ENCODE measurements around the gene DNAAF5.

The DNAAF5 gene

DNA sequence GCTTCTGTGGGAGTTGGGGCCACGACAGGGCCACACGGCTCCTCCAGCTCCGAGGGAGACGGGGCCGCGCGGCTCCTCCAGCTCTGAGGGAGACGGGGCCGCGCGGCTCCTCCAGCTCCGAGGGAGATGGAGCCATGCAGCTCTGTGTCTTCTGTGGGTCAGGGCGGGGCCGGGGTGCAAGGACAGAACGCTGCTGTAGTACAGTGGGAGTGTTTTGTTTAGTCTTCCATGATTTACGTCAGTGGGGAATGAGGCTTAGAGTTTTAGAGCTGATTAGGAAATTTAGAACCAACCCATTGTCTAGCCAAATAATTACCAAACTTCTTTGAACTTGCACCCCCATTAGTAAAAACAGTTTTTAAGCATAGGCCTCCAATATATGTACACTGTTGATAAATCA lies 33.5 kb downstream of the DNAAF5 start:
- Mint-ChIP-seq H3K27ac (no peak overlapping the region), H3K4me3 (no peak overlapping the region), H3K27me3 (no peaks in the 10 kb centered on the region), H3K4me1 (no peaks in the 10 kb centered on the region), H3K9me3 (no peaks in the 10 kb centered on the region), H3K36me3 (peaks cover 11% of the 10 kb centered on the region)

DNA sequence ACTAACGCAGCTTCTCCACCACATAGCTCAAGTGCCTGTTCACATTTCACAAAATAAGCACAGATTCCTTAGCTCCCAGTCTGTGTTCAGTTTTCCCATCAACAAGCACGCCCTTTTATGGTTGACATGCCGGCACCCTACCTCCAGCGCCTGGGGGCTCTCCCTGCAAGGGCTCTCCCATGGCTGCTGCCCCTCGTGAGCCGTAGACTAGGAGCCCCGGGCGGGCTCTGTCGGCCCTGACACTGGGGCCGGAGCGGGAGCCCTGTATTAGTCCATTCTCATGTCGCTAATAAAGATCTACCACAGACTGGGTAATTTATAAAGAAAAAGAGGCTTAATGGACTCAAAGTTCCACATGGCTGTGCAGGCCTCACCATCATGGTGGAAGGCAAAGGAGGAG lies 34.6 kb downstream of the DNAAF5 start:
- Mint-ChIP-seq H3K4me3 (no peak overlapping the region), H3K4me1 (no peaks in the 10 kb centered on the region), H3K27ac (no peak overlapping the region), H3K9me3 (no peaks in the 10 kb centered on the region), H3K36me3 (peaks cover 11% of the 10 kb centered on the region), H3K27me3 (no peaks in the 10 kb centered on the region)

DNA sequence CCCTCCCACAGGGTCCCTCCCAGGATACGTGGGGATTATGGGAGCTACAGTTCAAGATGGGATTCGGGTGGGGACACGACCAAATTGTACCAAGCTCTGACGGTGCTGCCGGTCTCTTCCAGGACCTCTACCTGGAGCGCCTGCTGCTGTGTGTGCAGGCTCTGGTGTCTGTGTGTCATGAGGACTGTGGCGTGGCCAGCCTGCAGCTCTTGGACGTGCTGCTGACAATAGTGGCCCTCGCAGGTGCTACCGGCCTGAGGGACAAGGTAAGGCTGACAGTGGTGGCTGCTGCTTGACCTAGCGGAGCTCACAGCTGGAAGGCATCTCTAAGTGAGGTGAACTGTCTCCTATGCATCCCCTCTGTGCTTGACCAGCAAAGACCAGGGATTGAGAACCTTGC lies 35.1 kb downstream of the DNAAF5 start:
- H3K27me3 Mint-ChIP-seq: no peaks in the 10 kb centered on the region

DNA sequence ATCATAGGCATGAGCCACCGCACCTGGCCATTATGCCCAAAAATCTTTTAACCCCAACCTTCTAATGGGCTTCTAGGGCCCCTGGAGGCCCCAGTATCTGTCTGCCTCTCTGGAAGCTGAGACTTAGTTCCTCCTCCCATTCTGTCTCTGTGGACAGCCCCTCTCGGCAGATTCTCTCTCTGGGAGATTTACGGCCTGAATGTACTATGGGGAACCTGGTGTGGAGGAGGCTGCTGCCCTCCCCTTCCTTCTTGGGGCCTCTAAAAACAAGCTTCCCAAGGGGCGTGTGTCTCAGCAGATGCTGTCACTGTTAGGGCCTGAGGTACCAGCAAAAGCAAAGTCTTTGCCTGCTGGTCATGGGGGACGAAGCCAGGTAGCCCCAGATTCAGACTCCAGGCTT lies 36.4 kb downstream of the DNAAF5 start:
- Mint-ChIP-seq H3K27me3 (no peaks in the 10 kb centered on the region), H3K4me3 (no peak overlapping the region), H3K36me3 (peaks cover 16% of the 10 kb centered on the region), H3K9me3 (no peaks in the 10 kb centered on the region), H3K4me1 (no peaks in the 10 kb centered on the region), H3K27ac (no peak overlapping the region)

More for the DNA sequence above, 35.1 kb downstream of the DNAAF5 start:
- H3K4me1 Mint-ChIP-seq: no peaks in the 10 kb centered on the region
- no peaks in the 10 kb centered on the region for H3K9me3 Mint-ChIP-seq
- H3K4me3 Mint-ChIP-seq: no peak overlapping the region
- H3K27ac Mint-ChIP-seq: no peak overlapping the region
- peaks cover 15% of the 10 kb centered on the region for H3K36me3 Mint-ChIP-seq

DNA sequence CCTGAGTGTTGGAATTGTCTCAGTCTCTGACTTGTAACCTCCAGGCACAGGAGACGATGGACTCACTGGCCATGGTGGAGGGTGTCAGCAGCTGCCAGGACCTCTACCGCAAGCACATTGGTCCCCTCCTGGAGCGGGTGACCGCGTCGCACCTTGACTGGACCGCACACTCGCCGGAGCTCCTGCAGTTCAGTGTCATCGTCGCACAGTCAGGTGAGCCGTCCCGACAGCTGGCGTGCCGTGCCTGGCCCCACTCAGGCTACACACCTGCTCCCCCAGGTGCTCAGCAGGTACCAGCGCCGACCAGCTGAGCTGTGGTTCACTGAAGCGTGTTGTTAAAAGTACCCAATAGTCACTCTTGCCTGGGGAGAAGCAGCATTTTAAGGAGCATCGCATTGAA lies 37.3 kb downstream of the DNAAF5 start:
- no peaks in the 10 kb centered on the region for H3K27me3 Mint-ChIP-seq
- no peak overlapping the region for H3K27ac Mint-ChIP-seq
- no peaks in the 10 kb centered on the region for H3K9me3 Mint-ChIP-seq
- H3K4me1 Mint-ChIP-seq: no peaks in the 10 kb centered on the region
- H3K36me3 Mint-ChIP-seq: peaks cover 12% of the 10 kb centered on the region
- no peak overlapping the region for H3K4me3 Mint-ChIP-seq

DNA sequence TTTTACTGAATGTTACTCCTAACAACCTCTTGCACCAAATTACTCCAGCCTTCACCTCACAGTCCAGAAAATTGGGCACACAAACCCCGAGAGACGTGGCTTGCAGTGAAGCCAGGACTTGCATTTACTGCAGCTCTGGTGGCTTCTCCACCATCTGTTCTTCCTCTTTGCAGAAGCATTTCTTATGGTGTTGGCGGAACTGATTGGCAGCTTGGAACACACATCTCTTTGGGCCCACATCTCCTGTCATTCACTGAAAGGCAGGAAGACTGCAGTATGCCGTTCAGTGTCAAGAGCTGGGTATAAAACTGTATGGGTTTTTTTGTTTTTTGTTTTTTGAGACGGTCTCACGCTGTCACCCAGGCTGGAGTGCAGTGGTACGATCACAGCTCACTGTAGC lies 38.9 kb downstream of the DNAAF5 start:
- no peaks in the 10 kb centered on the region for H3K27me3 Mint-ChIP-seq
- H3K4me1 Mint-ChIP-seq: no peaks in the 10 kb centered on the region
- H3K9me3 Mint-ChIP-seq: no peaks in the 10 kb centered on the region
- no peak overlapping the region for H3K27ac Mint-ChIP-seq
- no peak overlapping the region for H3K4me3 Mint-ChIP-seq
- H3K36me3 Mint-ChIP-seq: peaks cover 7% of the 10 kb centered on the region

DNA sequence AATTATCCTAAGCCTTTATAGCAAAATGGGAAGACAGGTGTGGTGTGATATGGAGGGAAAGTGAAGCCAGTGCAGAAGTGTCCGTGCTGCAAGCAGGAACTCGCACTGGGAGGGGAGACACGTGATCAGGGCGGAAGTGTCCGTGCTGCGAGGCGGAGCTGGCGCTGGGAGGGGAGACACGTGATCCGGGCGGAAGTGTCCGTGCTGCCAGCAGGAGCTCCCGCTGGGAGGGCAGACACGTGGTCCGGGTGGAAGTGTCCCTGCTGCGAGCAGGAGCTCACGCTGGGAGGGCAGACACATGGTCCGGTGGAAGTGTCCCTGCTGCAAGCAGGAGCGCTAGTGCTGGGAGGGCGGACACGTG lies 41.1 kb downstream of the DNAAF5 start:
- Mint-ChIP-seq H3K9me3 (no peaks in the 10 kb centered on the region), H3K27me3 (no peaks in the 10 kb centered on the region), H3K4me1 (no peaks in the 10 kb centered on the region), H3K36me3 (peaks cover 5% of the 10 kb centered on the region), H3K27ac (no peak overlapping the region), H3K4me3 (no peak overlapping the region)

DNA sequence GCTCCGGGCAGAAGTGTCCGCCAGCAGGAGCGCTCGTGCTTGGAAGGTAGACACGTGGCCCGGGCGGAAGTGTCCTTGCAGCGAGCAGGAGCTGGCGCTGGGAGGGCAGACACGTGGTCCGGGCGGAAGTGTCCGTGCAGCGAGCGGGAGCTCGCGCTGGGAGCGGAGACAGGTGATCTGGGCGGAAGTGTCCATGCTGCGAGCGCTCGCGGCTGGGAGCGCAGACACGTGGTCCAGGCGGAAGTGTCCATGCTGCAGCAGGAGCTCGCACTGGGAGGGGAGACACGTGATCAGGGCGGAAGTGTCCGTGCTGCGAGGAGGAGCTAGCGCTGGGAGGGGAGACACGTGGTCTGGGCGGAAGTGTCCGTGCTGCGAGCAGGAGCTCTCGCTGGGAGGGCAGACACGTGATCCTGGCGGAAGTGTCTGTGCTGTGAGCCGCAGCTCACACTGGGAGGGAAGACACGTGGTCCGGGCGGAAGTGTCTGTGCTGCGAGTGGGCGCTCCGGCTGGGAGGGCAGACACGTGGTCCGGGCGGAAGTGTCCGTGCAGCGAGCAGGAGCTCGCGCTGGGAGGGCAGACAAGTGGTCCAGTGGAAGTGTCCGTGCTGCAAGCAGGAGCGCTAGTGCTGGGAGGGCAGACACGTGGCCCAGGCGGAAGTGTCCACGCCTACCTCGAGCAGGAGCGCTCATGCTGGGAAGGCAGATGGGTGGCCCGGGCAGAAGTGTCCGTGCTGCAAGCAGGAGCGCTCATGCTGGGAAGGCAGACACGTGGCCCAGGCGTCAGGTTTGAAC lies 41.6 kb downstream of the DNAAF5 start:
- Mint-ChIP-seq H3K4me1 (no peaks in the 10 kb centered on the region), H3K36me3 (peaks cover 5% of the 10 kb centered on the region), H3K4me3 (no peak overlapping the region), H3K27ac (peak overlapping the region; percentile 51), H3K9me3 (no peaks in the 10 kb centered on the region), H3K27me3 (no peaks in the 10 kb centered on the region)

DNA sequence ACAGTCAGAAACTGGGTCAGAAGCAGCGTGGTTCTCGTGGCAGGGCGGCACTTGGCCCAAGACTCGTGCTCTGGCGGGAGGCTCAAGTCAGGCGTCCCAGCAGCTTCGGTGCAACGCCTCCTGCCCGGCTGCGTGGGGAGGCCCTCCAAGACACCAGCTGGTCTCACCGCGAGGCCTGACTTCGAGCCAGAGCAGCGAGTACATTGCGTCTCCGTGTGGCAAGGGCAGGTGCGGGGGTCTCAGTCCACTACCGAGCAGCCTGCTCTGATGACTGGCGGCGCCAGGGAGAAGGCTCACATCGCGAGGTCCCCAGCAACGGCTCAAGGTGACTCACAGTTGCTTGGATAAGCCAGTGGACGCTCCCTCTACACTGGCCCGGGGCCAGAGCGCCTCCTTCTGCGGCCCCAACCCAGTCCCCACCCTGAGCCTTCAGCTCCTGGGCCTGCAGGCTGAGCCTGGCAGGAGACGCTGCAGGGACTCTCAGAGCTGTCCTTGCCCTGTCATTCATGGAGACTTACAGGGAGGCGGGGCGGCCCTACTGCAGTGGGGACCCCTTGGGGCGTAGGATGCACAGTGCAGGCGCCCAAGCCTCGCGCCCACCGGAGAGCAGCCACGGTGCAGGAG lies 42.5 kb downstream of the DNAAF5 start:
- no peak overlapping the region for H3K4me3 Mint-ChIP-seq
- no peaks in the 10 kb centered on the region for H3K4me1 Mint-ChIP-seq
- no peaks in the 10 kb centered on the region for H3K9me3 Mint-ChIP-seq
- no peak overlapping the region for H3K27ac Mint-ChIP-seq
- peaks cover 5% of the 10 kb centered on the region for H3K36me3 Mint-ChIP-seq
- no peaks in the 10 kb centered on the region for H3K27me3 Mint-ChIP-seq

DNA sequence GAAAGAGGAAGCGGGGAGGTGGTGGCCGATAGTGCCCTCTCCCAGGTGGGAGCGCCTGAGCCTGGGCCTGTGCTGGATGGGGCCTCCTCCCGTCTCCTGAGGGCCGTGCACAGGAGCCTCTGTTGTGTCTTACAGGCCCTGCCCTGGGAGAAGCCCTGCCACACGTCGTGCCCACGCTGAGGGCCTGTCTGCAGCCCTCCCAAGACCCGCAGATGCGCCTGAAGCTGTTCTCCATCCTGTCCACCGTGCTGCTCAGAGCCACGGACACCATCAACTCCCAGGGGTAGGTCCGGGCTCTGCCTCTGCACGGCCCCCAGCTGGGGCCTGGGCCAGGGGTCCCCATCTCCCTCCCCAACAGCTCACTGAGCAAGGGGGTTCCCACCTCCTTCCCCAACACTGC lies 43.8 kb downstream of the DNAAF5 start:
- Mint-ChIP-seq H3K36me3 (peaks cover 5% of the 10 kb centered on the region), H3K9me3 (no peaks in the 10 kb centered on the region), H3K27me3 (no peaks in the 10 kb centered on the region), H3K27ac (no peak overlapping the region), H3K4me3 (no peak overlapping the region), H3K4me1 (no peaks in the 10 kb centered on the region)

DNA sequence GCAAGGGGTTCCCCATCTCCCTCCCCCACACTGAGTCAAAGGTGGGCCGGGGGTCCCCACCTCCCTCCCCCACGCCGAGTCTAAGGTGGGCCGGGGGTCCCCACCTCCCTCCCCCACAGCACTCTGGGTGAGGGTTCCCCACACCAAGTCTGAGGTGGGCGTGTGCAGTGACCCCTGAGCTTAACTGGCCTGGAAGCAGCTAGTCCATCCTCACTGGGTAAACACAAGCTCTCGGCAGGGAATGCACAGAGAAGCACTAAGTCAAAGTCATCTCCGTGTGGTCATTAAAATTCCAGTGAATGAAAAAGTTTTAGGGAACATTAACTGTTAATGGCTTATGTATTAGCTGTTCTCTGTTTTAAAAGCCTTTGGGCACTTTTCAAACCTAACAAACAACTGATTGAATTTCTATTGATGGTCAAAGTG lies 44.3 kb downstream of the DNAAF5 start:
- peaks cover 8% of the 10 kb centered on the region for H3K36me3 Mint-ChIP-seq
- no peak overlapping the region for H3K4me3 Mint-ChIP-seq
- H3K27ac Mint-ChIP-seq: no peak overlapping the region
- no peaks in the 10 kb centered on the region for H3K4me1 Mint-ChIP-seq
- no peaks in the 10 kb centered on the region for H3K27me3 Mint-ChIP-seq
- no peaks in the 10 kb centered on the region for H3K9me3 Mint-ChIP-seq

DNA sequence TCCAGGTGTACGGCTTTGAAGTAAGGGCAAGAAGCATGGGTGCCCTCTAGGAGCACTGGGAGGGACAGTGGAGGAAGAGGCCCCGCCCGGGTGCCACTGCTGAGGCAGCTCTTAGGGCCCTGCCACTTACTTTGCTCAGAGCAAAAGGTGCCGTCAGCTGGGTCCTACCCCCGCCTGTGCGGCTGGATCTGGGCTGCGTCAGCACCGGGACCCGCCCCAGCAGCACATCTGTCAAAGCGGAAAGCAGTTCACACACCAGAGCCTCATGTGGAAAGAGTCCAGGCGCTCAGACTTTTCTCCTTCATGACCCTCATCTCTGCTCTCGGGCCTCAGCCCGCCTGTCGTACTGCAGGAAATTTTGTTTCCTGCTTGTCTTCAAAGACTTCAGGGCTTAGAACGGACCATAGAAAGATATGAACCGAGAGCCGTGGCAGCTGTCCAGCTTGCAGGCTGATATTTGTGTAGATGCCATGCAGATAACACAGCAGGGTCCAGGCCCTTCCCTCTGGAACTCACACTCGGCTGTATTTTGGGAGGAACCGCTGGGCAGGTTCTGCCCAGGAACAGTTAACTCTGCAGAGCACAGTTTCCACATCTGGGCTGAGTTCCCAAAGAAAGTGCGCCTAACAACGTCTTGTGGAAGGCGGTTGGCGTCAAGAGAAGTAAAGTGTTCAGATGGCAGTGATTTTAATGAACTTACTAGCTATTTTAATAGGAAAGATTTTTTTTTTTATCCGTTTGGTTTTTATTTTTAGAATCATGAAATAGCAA lies 44.9 kb downstream of the DNAAF5 start:
- Mint-ChIP-seq H3K36me3 (peaks cover 7% of the 10 kb centered on the region), H3K27ac (no peak overlapping the region), H3K4me1 (no peaks in the 10 kb centered on the region)

DNA sequence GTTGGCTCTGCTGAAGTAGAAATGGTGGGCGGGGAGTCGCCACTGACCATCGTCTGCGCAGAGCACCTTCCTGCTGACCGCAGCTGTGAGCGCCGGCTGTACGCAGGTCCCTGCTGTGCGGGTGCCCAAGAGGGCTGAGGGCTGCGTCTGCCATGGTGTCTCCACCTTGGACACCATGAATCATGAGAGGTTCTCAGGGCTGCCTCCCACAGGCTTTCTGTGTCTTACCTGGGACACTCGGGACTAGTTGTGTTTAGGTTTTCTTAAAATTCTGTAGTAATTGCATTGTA lies 45.5 kb downstream of the DNAAF5 start:
- no peak overlapping the region for H3K4me3 Mint-ChIP-seq
- no peaks in the 10 kb centered on the region for H3K9me3 Mint-ChIP-seq
- no peaks in the 10 kb centered on the region for H3K4me1 Mint-ChIP-seq
- no peaks in the 10 kb centered on the region for H3K27me3 Mint-ChIP-seq
- peaks cover 5% of the 10 kb centered on the region for H3K36me3 Mint-ChIP-seq
- H3K27ac Mint-ChIP-seq: no peak overlapping the region

More for the DNA sequence above, 44.9 kb downstream of the DNAAF5 start:
- Mint-ChIP-seq H3K27me3 (no peaks in the 10 kb centered on the region), H3K4me3 (no peak overlapping the region), H3K9me3 (no peaks in the 10 kb centered on the region)

DNA sequence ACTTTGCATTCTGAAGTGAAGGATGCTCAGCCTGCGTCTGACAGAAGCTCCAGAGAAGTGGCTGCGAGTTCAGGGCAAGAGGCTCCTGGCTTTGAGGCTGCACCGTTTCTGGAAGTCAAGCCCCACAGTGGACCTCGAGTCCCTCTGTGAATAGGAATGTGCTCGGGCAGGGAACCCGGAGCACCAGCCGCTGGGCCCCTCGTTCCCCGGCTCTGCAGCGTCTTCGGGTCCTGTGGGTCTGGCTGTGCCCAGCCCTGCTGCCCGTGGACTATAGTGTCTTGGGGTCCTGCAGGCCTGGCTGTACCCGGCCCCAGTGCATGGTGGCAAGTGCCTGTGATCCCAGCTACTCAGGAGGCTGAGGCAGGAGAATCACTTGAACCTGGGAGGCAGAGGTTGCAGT lies 45.9 kb downstream of the DNAAF5 start:
- Mint-ChIP-seq H3K4me1 (no peaks in the 10 kb centered on the region), H3K27me3 (no peaks in the 10 kb centered on the region), H3K27ac (no peak overlapping the region), H3K4me3 (no peak overlapping the region), H3K9me3 (no peaks in the 10 kb centered on the region), H3K36me3 (peaks cover 5% of the 10 kb centered on the region)

DNA sequence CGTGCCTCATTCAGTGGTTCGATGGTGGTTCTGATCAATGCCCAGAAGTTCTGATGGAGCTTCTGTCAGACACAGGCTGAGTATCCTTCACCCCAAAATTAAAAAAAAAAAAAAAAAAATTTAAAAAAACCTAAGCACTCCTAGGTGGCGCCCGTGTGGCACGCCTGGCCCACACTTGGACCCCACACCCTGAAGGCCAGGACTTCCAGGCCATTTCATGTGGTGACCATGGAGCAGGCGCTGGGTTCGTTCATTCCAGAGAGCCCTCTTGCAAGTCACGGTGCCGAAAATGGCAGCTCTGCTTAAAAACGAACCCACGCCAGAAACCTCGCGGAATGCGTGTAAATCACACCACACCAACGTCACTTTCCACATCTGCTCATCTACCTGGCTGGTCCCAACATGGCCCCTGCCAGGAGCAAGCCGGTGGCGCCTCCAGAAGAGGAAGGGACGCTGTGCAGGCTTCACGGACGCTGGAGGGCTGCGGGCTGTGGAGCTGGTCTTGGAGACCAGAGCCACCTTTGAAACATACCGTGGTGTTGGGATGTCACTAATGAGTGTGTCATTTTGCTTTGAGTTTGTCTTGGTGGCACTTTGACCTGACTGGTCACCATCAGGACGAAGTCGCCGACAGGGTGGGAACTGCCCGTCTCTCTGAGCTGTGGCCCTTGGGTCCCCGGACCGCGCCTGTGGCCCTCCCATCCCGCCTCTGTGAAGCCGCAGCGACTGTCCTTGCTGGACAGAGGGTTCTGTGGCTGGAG lies 46.5 kb downstream of the DNAAF5 start:
- no peaks in the 10 kb centered on the region for H3K27me3 Mint-ChIP-seq
- peaks cover 6% of the 10 kb centered on the region for H3K36me3 Mint-ChIP-seq
- H3K9me3 Mint-ChIP-seq: no peaks in the 10 kb centered on the region
- no peak overlapping the region for H3K27ac Mint-ChIP-seq
- H3K4me3 Mint-ChIP-seq: no peak overlapping the region
- no peaks in the 10 kb centered on the region for H3K4me1 Mint-ChIP-seq

DNA sequence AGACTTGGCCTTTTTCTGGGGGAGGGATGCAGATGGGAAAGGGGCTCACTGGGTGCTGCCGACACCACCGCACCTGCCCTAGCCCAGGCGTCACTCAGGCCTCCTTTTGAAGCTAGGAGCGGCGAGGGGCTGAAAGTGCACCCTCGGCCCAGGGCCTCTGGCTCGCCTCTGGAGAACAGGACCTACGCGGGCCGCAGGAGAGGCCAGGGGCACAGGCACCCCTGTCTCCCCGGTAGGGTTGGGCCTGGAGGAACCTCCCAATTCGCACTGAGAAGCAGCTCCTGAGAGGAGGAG lies 47.1 kb downstream of the DNAAF5 start:
- H3K36me3 Mint-ChIP-seq: peaks cover 6% of the 10 kb centered on the region
- H3K27me3 Mint-ChIP-seq: no peaks in the 10 kb centered on the region
- no peak overlapping the region for H3K4me3 Mint-ChIP-seq
- no peaks in the 10 kb centered on the region for H3K4me1 Mint-ChIP-seq
- no peak overlapping the region for H3K27ac Mint-ChIP-seq
- H3K9me3 Mint-ChIP-seq: no peaks in the 10 kb centered on the region

Data from activated naive CD4-positive, alpha-beta T cell treated with anti-CD3 and anti-CD28 coated beads, Interleukin-2, amount 50 U/mL, for 24 hours (primary cell).